K562 (cell line): Measurements from ENCODE around the gene PMM1. TPM values are rescaled to one million over a fixed set of nuclear protein-coding genes. Genes with fewer than 3 reads are reported as not detected.

Experiments
- polyA plus RNA-seq, 8 experiments: library from polyadenylated mRNA; depleted of rRNA in 4 of 8; stranded (reverse) in 5 of 8; unstranded in 3 of 8; fragments of >200 nt; fragmentation: Nextera tagmentation in 2 of 8; fragmentation: Illumina TruSeq in 1 of 8; extraction: Ambion mirVana in 2 of 8; extraction: Trizol in 1 of 8; gene quantifications; 2 replicates each; pipeline versions ENCODE4 v1.2.1 to v1.2.3, GENCODE V29; 2011 to 2014; ENCODE audit warnings: inconsistent platforms in 1 of 8, missing spikeins in 1 of 8
- total RNA-seq, 7 experiments: library from RNA; depleted of rRNA in 6 of 7; stranded (reverse); fragments of >200 nt in 6 of 7; fragmentation: Illumina TruSeq in 2 of 7; extraction: Trizol in 2 of 7; gene quantifications; 2 replicates each; pipeline versions ENCODE4 v1.2.1 to v1.2.3, GENCODE V29; 2011 to 2021; ENCODE audit warnings: low replicate concordance in 1 of 7

Gene PMM1
- total and polyA plus RNA-seq, 9 of the 15 experiments (the other 6 are each of a cell fraction or from before 2014, with no cell fraction given), result 10.2 to 31.7 (median 20.3) TPM

Other genes starting within 250 kb of the PMM1 start
Only the 7 nearest of the 12 such genes appear.
- 84.1 and 116 TPM in 2 replicates for gene ACO2, start 120.7 kb downstream of the PMM1 start, total RNA-seq (2014; rRNA removed)
- gene ACO2, start 120.7 kb downstream of the PMM1 start, total RNA-seq (2014; rRNA removed; fragmentation: Illumina TruSeq; extraction: Trizol), result 34.1 and 42.1 TPM in 2 replicates
- 52.5 and 53.3 TPM in 2 replicates for gene ACO2, start 120.7 kb downstream of the PMM1 start, total RNA-seq (2015; rRNA removed; fragmentation: Illumina TruSeq; extraction: Trizol)
- 117 and 119 TPM in 2 replicates for gene ACO2, start 120.7 kb downstream of the PMM1 start, total RNA-seq (2021)
- gene ACO2, start 120.7 kb downstream of the PMM1 start, polyA plus RNA-seq (2011; rRNA removed), result 17.0 and 41.7 TPM in 2 replicates
- gene ACO2, start 120.7 kb downstream of the PMM1 start, polyA plus RNA-seq (2014; fragmentation: Illumina TruSeq; extraction: Trizol), result 109 and 111 TPM in 2 replicates
- 10 to 100 TPM; 16.2 to 28.7 TPM for gene ACO2, start 120.7 kb downstream of the PMM1 start, polyA plus RNA-seq (2014; fragmentation: Nextera tagmentation; extraction: Ambion mirVana)
- 43.2 and 54.6 TPM in 2 replicates for gene ACO2, start 120.7 kb downstream of the PMM1 start, polyA plus RNA-seq (2014; rRNA removed)
- gene POLR3H, start 45.4 kb downstream of the PMM1 start, total RNA-seq (2014; rRNA removed), result 14.2 and 14.3 TPM in 2 replicates
- 13.8 and 17.7 TPM in 2 replicates for gene POLR3H, start 45.4 kb downstream of the PMM1 start, total RNA-seq (2014; rRNA removed; fragmentation: Illumina TruSeq; extraction: Trizol)
- 21.7 and 22.2 TPM in 2 replicates for gene POLR3H, start 45.4 kb downstream of the PMM1 start, total RNA-seq (2015; rRNA removed; fragmentation: Illumina TruSeq; extraction: Trizol)
- 48.4 and 49.8 TPM in 2 replicates for gene POLR3H, start 45.4 kb downstream of the PMM1 start, total RNA-seq (2021)
- 33.8 and 33.9 TPM in 2 replicates for gene POLR3H, start 45.4 kb downstream of the PMM1 start, polyA plus RNA-seq (2011; rRNA removed)
- gene POLR3H, start 45.4 kb downstream of the PMM1 start, polyA plus RNA-seq (2014; fragmentation: Illumina TruSeq; extraction: Trizol), result 38.6 and 39.5 TPM in 2 replicates
- 10 to 100 TPM in 1 of 2 experiments, 1 to 10 TPM in 1; 5.3 to 10.3 TPM for gene POLR3H, start 45.4 kb downstream of the PMM1 start, polyA plus RNA-seq (2014; fragmentation: Nextera tagmentation; extraction: Ambion mirVana)
- gene POLR3H, start 45.4 kb downstream of the PMM1 start, polyA plus RNA-seq (2014; rRNA removed), result 32.5 and 33.8 TPM in 2 replicates
- gene CSDC2, start 28.8 kb downstream of the PMM1 start, total RNA-seq (2014; rRNA removed), result not detected in 2 replicates
- gene CSDC2, start 28.8 kb downstream of the PMM1 start, total RNA-seq (2014; rRNA removed; fragmentation: Illumina TruSeq; extraction: Trizol), result not detected in 2 replicates
- not detected in 2 replicates for gene CSDC2, start 28.8 kb downstream of the PMM1 start, total RNA-seq (2015; rRNA removed; fragmentation: Illumina TruSeq; extraction: Trizol)
- gene CSDC2, start 28.8 kb downstream of the PMM1 start, total RNA-seq (2021), result 0.09 and 0.11 TPM in 2 replicates
- not detected in 2 replicates for gene CSDC2, start 28.8 kb downstream of the PMM1 start, polyA plus RNA-seq (2011; rRNA removed)
- gene CSDC2, start 28.8 kb downstream of the PMM1 start, polyA plus RNA-seq (2014; fragmentation: Illumina TruSeq; extraction: Trizol), result not detected in 2 replicates
- gene CSDC2, start 28.8 kb downstream of the PMM1 start, polyA plus RNA-seq (2014; fragmentation: Nextera tagmentation; extraction: Ambion mirVana), result not detected
- 0.09 TPM in 1 of 2 replicates, not detected in the other for gene CSDC2, start 28.8 kb downstream of the PMM1 start, polyA plus RNA-seq (2014; rRNA removed)
- gene DESI1, start 31.2 kb upstream of the PMM1 start, total RNA-seq (2014; rRNA removed), result 19.7 and 30.9 TPM in 2 replicates
- gene DESI1, start 31.2 kb upstream of the PMM1 start, total RNA-seq (2014; rRNA removed; fragmentation: Illumina TruSeq; extraction: Trizol), result 29.8 and 29.9 TPM in 2 replicates
- gene DESI1, start 31.2 kb upstream of the PMM1 start, total RNA-seq (2015; rRNA removed; fragmentation: Illumina TruSeq; extraction: Trizol), result 27.9 and 30.7 TPM in 2 replicates
- 36.2 and 36.5 TPM in 2 replicates for gene DESI1, start 31.2 kb upstream of the PMM1 start, total RNA-seq (2021)
- 38.7 and 40.1 TPM in 2 replicates for gene DESI1, start 31.2 kb upstream of the PMM1 start, polyA plus RNA-seq (2011; rRNA removed)
- 42.3 and 45.9 TPM in 2 replicates for gene DESI1, start 31.2 kb upstream of the PMM1 start, polyA plus RNA-seq (2014; fragmentation: Illumina TruSeq; extraction: Trizol)
- gene DESI1, start 31.2 kb upstream of the PMM1 start, polyA plus RNA-seq (2014; fragmentation: Nextera tagmentation; extraction: Ambion mirVana), result 1 to 10 TPM; 7.2 to 7.8 TPM
- gene DESI1, start 31.2 kb upstream of the PMM1 start, polyA plus RNA-seq (2014; rRNA removed), result 29.3 and 29.4 TPM in 2 replicates
- 318 and 324 TPM in 2 replicates for gene XRCC6, start 31.5 kb upstream of the PMM1 start, total RNA-seq (2014; rRNA removed)
- 343 and 371 TPM in 2 replicates for gene XRCC6, start 31.5 kb upstream of the PMM1 start, total RNA-seq (2014; rRNA removed; fragmentation: Illumina TruSeq; extraction: Trizol)
- gene XRCC6, start 31.5 kb upstream of the PMM1 start, total RNA-seq (2015; rRNA removed; fragmentation: Illumina TruSeq; extraction: Trizol), result 335 and 337 TPM in 2 replicates
- gene XRCC6, start 31.5 kb upstream of the PMM1 start, total RNA-seq (2021), result 294 and 302 TPM in 2 replicates
- gene XRCC6, start 31.5 kb upstream of the PMM1 start, polyA plus RNA-seq (2011; rRNA removed), result 151 and 241 TPM in 2 replicates
- gene XRCC6, start 31.5 kb upstream of the PMM1 start, polyA plus RNA-seq (2014; fragmentation: Illumina TruSeq; extraction: Trizol), result 359 and 381 TPM in 2 replicates
- 100 to 1,000 TPM; 151 to 440 TPM for gene XRCC6, start 31.5 kb upstream of the PMM1 start, polyA plus RNA-seq (2014; fragmentation: Nextera tagmentation; extraction: Ambion mirVana)
- 295 and 313 TPM in 2 replicates for gene XRCC6, start 31.5 kb upstream of the PMM1 start, polyA plus RNA-seq (2014; rRNA removed)
- 193 and 196 TPM in 2 replicates for gene SNU13, start 99.0 kb upstream of the PMM1 start, total RNA-seq (2014; rRNA removed)
- 147 and 185 TPM in 2 replicates for gene SNU13, start 99.0 kb upstream of the PMM1 start, total RNA-seq (2014; rRNA removed; fragmentation: Illumina TruSeq; extraction: Trizol)
- 179 and 193 TPM in 2 replicates for gene SNU13, start 99.0 kb upstream of the PMM1 start, total RNA-seq (2015; rRNA removed; fragmentation: Illumina TruSeq; extraction: Trizol)
- gene SNU13, start 99.0 kb upstream of the PMM1 start, total RNA-seq (2021), result 279 and 283 TPM in 2 replicates
- 243 and 271 TPM in 2 replicates for gene SNU13, start 99.0 kb upstream of the PMM1 start, polyA plus RNA-seq (2011; rRNA removed)
- gene SNU13, start 99.0 kb upstream of the PMM1 start, polyA plus RNA-seq (2014; fragmentation: Illumina TruSeq; extraction: Trizol), result 294 and 334 TPM in 2 replicates
- gene SNU13, start 99.0 kb upstream of the PMM1 start, polyA plus RNA-seq (2014; fragmentation: Nextera tagmentation; extraction: Ambion mirVana), result 100 to 1,000 TPM; 884 to 981 TPM
- gene SNU13, start 99.0 kb upstream of the PMM1 start, polyA plus RNA-seq (2014; rRNA removed), result 286 and 317 TPM in 2 replicates
- gene MEI1, start 109.7 kb upstream of the PMM1 start, total RNA-seq (2014; rRNA removed), result 0.18 TPM in 1 of 2 replicates, not detected in the other
- not detected in 2 replicates for gene MEI1, start 109.7 kb upstream of the PMM1 start, total RNA-seq (2014; rRNA removed; fragmentation: Illumina TruSeq; extraction: Trizol)
- 0.75 TPM in 1 of 2 replicates, not detected in the other for gene MEI1, start 109.7 kb upstream of the PMM1 start, total RNA-seq (2015; rRNA removed; fragmentation: Illumina TruSeq; extraction: Trizol)
- 0.31 and 0.47 TPM in 2 replicates for gene MEI1, start 109.7 kb upstream of the PMM1 start, total RNA-seq (2021)
- gene MEI1, start 109.7 kb upstream of the PMM1 start, polyA plus RNA-seq (2011; rRNA removed), result 0.33 and 0.61 TPM in 2 replicates
- gene MEI1, start 109.7 kb upstream of the PMM1 start, polyA plus RNA-seq (2014; fragmentation: Illumina TruSeq; extraction: Trizol), result 0.16 and 0.17 TPM in 2 replicates
- gene MEI1, start 109.7 kb upstream of the PMM1 start, polyA plus RNA-seq (2014; fragmentation: Nextera tagmentation; extraction: Ambion mirVana), result under 1 TPM; 0.08 to 0.18 TPM
- gene MEI1, start 109.7 kb upstream of the PMM1 start, polyA plus RNA-seq (2014; rRNA removed), result 0.15 and 0.68 TPM in 2 replicates